GM12891 (cell line): ENCODE measurements around the gene ABTB2.

ENCODE experiments used
- POLR2A ChIP-seq: IDR thresholded peaks from 2 replicates; pipeline ENCODE4 v1.6.1; 2011; ENCODE audit warnings: low read depth, low read length, control low read depth
- POLR2AphosphoS5 ChIP-seq: IDR thresholded peaks from 2 replicates; pipeline ENCODE4 v1.6.1; 2011; ENCODE audit warnings: low read depth, low read length, control low read depth
- POU2F2 ChIP-seq: IDR thresholded peaks from 2 replicates; pipeline ENCODE4 v1.6.1; 2011; ENCODE audit warnings: low read depth, mild to moderate bottlenecking, control low read depth, low read length, moderate library complexity
- SPI1 ChIP-seq: IDR thresholded peaks from 2 replicates; pipeline ENCODE4 v1.6.1; 2011; ENCODE audit warnings: low read depth, low read length, control low read depth
- TAF1 ChIP-seq: IDR thresholded peaks from 2 replicates; pipeline ENCODE4 v1.6.1; 2011; ENCODE audit warnings: low read depth, low read length, control low read depth

- TF ChIP-seq POLR2AphosphoS5 (no peak), POLR2A (no peak), POU2F2 (no peak), SPI1 (peak; percentile 90), TAF1 (no peak)
These were observed 5.9 kb downstream of the ABTB2 start for GRCh38 chr11:34351687-34352469.
